ENCODE data around the gene NR6A1. TPM values are rescaled to one million over a fixed set of nuclear protein-coding genes. Genes with fewer than 3 reads are reported as not detected.

NR6A1 gene
- total and polyA plus RNA-seq, 2 experiments from 2014 or later = 44.2 to 139 TPM

DNA sequence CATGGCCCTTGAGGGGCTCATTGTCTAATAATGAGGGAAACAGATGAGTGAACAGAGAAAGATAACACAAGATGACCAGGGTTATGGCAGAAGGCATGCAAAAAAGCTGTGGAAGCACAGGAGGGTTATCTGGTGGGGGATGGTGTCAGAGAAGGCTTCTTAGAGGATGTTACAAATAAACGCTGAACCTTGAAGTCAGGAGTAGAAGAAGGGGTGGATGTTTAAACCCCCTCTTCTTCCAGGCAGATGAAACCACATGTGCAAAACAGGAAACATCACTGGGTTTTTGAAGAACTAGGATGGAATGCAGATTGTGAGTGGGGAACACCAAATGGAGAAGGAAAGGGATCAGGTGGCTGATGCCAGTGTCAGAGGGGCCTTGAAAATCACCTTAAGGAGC is 222.1 kb downstream of the NR6A1 start (continued):
- TF ChIP-seq, protein P1, sequence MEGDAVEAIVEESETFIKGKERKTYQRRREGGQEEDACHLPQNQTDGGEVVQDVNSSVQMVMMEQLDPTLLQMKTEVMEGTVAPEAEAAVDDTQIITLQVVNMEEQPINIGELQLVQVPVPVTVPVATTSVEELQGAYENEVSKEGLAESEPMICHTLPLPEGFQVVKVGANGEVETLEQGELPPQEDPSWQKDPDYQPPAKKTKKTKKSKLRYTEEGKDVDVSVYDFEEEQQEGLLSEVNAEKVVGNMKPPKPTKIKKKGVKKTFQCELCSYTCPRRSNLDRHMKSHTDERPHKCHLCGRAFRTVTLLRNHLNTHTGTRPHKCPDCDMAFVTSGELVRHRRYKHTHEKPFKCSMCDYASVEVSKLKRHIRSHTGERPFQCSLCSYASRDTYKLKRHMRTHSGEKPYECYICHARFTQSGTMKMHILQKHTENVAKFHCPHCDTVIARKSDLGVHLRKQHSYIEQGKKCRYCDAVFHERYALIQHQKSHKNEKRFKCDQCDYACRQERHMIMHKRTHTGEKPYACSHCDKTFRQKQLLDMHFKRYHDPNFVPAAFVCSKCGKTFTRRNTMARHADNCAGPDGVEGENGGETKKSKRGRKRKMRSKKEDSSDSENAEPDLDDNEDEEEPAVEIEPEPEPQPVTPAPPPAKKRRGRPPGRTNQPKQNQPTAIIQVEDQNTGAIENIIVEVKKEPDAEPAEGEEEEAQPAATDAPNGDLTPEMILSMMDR (conservative IDR thresholded peaks at IDR 0.05; ENCODE audit: low read depth in 2 of 2) = no peak
- TF ChIP-seq, protein P2, sequence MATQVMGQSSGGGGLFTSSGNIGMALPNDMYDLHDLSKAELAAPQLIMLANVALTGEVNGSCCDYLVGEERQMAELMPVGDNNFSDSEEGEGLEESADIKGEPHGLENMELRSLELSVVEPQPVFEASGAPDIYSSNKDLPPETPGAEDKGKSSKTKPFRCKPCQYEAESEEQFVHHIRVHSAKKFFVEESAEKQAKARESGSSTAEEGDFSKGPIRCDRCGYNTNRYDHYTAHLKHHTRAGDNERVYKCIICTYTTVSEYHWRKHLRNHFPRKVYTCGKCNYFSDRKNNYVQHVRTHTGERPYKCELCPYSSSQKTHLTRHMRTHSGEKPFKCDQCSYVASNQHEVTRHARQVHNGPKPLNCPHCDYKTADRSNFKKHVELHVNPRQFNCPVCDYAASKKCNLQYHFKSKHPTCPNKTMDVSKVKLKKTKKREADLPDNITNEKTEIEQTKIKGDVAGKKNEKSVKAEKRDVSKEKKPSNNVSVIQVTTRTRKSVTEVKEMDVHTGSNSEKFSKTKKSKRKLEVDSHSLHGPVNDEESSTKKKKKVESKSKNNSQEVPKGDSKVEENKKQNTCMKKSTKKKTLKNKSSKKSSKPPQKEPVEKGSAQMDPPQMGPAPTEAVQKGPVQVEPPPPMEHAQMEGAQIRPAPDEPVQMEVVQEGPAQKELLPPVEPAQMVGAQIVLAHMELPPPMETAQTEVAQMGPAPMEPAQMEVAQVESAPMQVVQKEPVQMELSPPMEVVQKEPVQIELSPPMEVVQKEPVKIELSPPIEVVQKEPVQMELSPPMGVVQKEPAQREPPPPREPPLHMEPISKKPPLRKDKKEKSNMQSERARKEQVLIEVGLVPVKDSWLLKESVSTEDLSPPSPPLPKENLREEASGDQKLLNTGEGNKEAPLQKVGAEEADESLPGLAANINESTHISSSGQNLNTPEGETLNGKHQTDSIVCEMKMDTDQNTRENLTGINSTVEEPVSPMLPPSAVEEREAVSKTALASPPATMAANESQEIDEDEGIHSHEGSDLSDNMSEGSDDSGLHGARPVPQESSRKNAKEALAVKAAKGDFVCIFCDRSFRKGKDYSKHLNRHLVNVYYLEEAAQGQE (IDR thresholded peaks at IDR 0.05; ENCODE audit: unreplicated experiment) = no peak
- TF ChIP-seq, protein P3, sequence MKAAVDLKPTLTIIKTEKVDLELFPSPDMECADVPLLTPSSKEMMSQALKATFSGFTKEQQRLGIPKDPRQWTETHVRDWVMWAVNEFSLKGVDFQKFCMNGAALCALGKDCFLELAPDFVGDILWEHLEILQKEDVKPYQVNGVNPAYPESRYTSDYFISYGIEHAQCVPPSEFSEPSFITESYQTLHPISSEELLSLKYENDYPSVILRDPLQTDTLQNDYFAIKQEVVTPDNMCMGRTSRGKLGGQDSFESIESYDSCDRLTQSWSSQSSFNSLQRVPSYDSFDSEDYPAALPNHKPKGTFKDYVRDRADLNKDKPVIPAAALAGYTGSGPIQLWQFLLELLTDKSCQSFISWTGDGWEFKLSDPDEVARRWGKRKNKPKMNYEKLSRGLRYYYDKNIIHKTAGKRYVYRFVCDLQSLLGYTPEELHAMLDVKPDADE (IDR thresholded peaks at IDR 0.05) = no peak
- TF ChIP-seq EZH2phosphoT487 (IDR thresholded peaks at IDR 0.05; ENCODE audit: unreplicated experiment) = no peak
- TF ChIP-seq ZNF331 (CRISPR knock-in tag; IDR thresholded peaks at IDR 0.05; ENCODE audit: low read depth) = no peak
- TF ChIP-seq JUNB (IDR thresholded peaks at IDR 0.05; ENCODE audit: unreplicated experiment) = no peak

DNA sequence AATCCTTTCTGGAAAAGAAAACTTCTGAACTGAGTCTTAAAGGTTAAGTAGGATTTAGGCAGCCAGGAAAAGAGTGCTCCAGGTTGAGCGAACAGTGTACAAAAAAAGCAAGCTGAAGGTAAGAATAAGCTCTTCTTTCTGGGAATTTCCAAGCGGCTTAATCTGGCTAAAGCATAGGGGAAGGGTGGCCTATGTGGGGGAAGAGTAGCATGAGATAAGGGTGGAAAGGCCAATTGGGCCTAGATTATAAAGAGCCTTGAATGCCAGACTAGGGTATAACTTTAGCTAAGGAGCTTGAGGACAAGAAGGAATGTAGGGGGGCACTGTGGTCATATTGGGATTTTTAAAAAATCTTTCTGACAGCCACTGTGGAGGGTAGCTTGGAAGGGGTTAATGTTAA is 226.6 kb downstream of the NR6A1 start:
- H3K27ac ChIP-seq (ENCODE audit: low read depth) = no peak overlapping the region
- H3K27me3 ChIP-seq (ENCODE audit: insufficient read depth) = no peaks in the 10 kb centered on the region
- no peak overlapping the region for H3K4me3 Mint-ChIP-seq
- peaks cover 3% of the 10 kb centered on the region for H3K27me3 Mint-ChIP-seq (ENCODE audit: insufficient read depth, low read depth, poor library complexity)
- no peaks in the 10 kb centered on the region for H3F3A ChIP-seq (replicated peaks; ENCODE audit: low read depth)
- peaks cover 26% of the 10 kb centered on the region for H3K4me1 Mint-ChIP-seq
- no peaks in the 10 kb centered on the region for H3K9me2 ChIP-seq (ENCODE audit: insufficient read depth)
- H2AFZ ChIP-seq = no peak overlapping the region
- H4K20me1 ChIP-seq (replicated peaks; ENCODE audit: insufficient read depth) = 0 out of 2 replicates have a peak, but pooled peaks cover 3% of the 10 kb centered on the region
- H3K79me2 ChIP-seq (replicated peaks; ENCODE audit: insufficient read depth) = no peaks in the 10 kb centered on the region
- H3K4me1 ChIP-seq (ENCODE audit: insufficient read depth) = peaks cover 14% of the 10 kb centered on the region; the same call in 1 of the 2 replicates
- DNase-seq (ENCODE audit: low spot score) = no peak
- no peaks in the 10 kb centered on the region for H3K9me3 Mint-ChIP-seq
- H3K4me3 ChIP-seq = no peak overlapping the region
- no peak overlapping the region for H3K4me2 ChIP-seq
- H3K36me3 Mint-ChIP-seq (ENCODE audit: low read depth) = peaks cover 38% of the 10 kb centered on the region
- ATAC-seq = no peak
- no peak for TF ChIP-seq ZNF114 (CRISPR knock-in tag; IDR thresholded peaks at IDR 0.05)
- H3K27ac Mint-ChIP-seq = 0 out of 2 replicates have a peak overlapping the region, but pooled peaks have one; percentile 6
- no peaks in the 10 kb centered on the region for H3K36me3 ChIP-seq (ENCODE audit: insufficient read depth)

DNA sequence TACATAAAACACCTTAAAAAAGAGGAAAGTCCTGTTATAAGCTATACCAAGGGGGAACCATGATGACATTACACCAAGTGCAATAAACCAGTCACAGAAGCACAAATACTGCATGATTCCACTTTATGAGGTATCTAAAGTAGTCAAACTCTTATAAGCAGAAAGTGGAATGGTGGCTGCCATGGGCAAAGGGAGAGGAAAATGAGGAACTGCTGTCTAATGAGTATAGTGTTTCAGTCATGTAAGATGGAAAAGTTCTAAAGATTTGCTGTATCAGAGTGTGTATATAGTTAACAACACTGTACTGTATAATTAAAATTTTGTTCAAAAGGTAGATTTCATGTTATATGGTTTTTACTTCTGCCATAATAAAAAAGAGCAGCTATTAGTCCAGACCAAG is 229.3 kb downstream of the NR6A1 start:
- H3K4me3 ChIP-seq = no peak overlapping the region
- H3F3A ChIP-seq (replicated peaks; ENCODE audit: low read depth) = peaks cover 5% of the 10 kb centered on the region
- Mint-ChIP-seq H3K4me3 (no peak overlapping the region), H3K27me3 (ENCODE audit: insufficient read depth, low read depth, poor library complexity) (peaks cover 5% of the 10 kb centered on the region), H3K27ac (no peak overlapping the region), H3K4me1 (peaks cover 16% of the 10 kb centered on the region), H3K36me3 (ENCODE audit: low read depth) (peaks cover 46% of the 10 kb centered on the region), H3K9me3 (no peaks in the 10 kb centered on the region)
- no peak overlapping the region for H2AFZ ChIP-seq
- H3K4me2 ChIP-seq = no peak overlapping the region
- ATAC-seq (no peak), DNase-seq (ENCODE audit: low spot score) (no peak)
- no peaks in the 10 kb centered on the region for H4K20me1 ChIP-seq (replicated peaks; ENCODE audit: insufficient read depth)
- peaks cover 14% of the 10 kb centered on the region; the same call in 1 of the 2 replicates for H3K4me1 ChIP-seq (ENCODE audit: insufficient read depth)
- no peaks in the 10 kb centered on the region for H3K36me3 ChIP-seq (ENCODE audit: insufficient read depth)
- no peaks in the 10 kb centered on the region for H3K27me3 ChIP-seq (ENCODE audit: insufficient read depth)
- H3K79me2 ChIP-seq (replicated peaks; ENCODE audit: insufficient read depth) = no peaks in the 10 kb centered on the region
- H3K9me2 ChIP-seq (ENCODE audit: insufficient read depth) = no peaks in the 10 kb centered on the region
- no peak overlapping the region for H3K27ac ChIP-seq (ENCODE audit: low read depth)
- TF ChIP-seq EZH2phosphoT487 (IDR thresholded peaks at IDR 0.05; ENCODE audit: unreplicated experiment) (no peak), CREB1 (CRISPR knock-in tag; IDR thresholded peaks at IDR 0.05; ENCODE audit: low read depth) (no peak), EZH2 (IDR thresholded peaks at IDR 0.05; ENCODE audit: low read depth, unreplicated experiment) (no peak), POLR2AphosphoS5 (IDR thresholded peaks at IDR 0.05; ENCODE audit: low read depth) (no peak), STAT1 (IDR thresholded peaks at IDR 0.05; ENCODE audit: unreplicated experiment) (no peak), NANOG (IDR thresholded peaks at IDR 0.05; ENCODE audit: borderline replicate concordance) (no peak), JUNB (IDR thresholded peaks at IDR 0.05; ENCODE audit: unreplicated experiment) (no peak)
